GM19025 (cell line): ENCODE measurements around the gene IRX6.

ENCODE experiments used
- ATAC-seq: cut with Tn5 transposase; IDR thresholded peaks from one replicate; pipeline ENCODE4 v1.9.1; 2021; ENCODE audit warnings: mild to moderate bottlenecking, low read depth, moderate library complexity; ENCODE audit not compliant: unreplicated experiment

The IRX6 gene

DNA sequence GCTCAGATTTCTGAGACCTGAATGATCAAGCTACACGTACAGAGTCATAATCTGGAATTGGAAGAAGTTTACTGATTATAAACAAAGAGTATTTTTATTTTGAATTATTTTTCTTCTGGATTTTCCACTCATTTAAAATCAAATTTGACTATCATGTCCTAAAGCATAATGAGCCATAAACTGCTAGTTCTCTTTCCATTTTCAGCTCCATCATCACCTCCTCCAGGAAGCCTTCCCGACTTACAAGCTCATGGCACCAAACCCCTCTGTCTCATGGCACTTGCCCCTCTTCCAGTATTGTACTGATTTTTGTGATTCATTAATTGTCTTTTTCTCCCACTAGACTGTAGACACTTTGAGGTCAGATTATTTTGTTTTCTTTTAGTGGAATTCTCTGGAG is 35.9 kb downstream of the IRX6 start:
- ATAC-seq = no peak

DNA sequence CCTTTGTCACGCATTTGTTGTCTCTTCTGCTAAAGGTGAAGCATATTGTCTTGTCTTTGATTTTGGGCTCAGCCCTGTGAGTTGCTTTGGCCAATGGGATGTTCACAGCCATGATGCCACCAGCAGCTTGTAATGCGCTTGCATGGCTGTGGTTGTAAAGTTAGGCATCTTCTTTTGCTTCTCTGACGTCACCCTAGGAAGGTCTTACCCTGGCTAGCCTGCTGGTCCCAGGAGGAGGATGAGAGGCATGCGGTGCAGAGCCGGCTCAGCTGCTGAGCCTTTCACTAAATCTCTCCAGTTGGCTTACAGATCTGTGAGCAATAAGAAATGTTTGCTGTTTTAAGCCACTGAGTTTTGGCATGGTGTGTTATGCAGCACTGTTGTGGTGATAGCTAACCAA is 40.8 kb downstream of the IRX6 start:
- no peak for ATAC-seq

DNA sequence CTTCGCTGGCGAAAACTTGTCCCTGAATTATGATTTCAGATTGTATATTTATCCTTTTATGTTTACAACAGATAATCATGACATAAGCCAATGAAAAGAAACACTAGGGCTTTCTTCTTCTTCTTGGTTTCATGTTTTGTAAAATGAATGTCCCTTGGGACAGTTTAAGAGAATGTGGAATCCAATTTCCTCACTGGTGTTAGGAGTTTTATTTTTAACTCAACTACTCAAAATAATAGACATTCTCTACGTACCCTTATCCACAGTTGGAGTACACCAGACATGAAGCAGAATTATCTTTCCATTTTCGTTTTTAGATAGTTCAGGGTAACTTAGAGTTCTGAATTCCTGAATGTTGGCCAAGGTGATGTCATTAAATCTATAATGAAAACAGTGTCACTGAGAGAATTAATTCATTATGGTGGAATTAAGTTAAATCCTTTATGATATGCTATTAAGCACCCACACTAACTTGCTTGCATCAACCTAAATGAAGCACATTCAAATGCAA is 43.4 kb downstream of the IRX6 start:
- ATAC-seq = no peak

DNA sequence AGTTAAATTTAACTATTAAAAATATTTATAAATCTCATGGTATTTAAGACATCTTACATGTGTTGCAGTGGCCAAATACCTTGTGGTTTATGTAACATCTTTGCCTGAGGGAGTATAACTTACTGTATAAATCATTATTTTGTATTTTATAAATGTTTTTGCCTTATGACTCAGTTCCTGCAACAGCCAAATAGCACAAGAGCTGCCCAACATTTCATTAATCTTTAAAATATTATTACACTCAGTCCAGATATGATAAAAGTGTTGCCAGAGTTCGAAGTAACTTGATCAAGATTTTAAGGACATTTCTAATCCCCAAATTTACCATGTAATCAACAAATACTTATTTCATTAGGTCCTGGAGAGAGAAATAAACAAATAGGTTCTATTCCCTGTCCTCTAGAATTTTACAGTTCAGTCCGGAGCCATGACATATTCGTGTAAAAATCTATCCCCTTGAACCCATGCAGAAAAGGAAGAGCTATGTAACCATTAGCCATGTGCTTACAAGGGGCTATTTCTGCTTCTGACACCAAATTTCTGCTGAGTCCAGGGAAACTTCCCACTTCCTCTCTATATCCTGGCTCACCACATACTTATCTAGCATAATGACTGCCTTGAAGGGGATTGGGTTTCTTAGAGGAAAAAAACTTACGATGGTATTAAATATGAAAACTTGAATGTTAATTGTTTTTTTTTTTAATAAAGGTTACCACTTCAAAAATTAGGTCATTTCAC is 44.0 kb downstream of the IRX6 start:
- no peak for ATAC-seq

DNA sequence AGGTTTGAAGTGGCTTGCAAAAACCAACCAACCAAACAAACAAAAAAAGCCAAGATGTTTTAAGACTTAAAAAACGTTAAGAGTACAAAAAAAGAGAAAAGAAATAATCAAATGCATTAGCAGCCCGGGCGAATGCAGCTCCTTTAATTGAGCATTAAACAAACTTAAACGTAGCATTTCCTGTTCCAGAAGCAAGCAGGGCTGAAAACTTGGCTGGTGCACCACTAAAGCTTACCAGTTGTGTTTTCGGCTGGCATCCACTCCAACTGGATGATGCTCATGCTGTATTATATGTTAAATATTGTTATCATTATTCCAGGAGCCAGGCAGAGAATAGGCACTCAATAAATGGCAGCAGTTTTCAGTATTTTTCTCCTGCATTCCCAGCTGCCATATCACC is 45.1 kb downstream of the IRX6 start:
- ATAC-seq = no peak

DNA sequence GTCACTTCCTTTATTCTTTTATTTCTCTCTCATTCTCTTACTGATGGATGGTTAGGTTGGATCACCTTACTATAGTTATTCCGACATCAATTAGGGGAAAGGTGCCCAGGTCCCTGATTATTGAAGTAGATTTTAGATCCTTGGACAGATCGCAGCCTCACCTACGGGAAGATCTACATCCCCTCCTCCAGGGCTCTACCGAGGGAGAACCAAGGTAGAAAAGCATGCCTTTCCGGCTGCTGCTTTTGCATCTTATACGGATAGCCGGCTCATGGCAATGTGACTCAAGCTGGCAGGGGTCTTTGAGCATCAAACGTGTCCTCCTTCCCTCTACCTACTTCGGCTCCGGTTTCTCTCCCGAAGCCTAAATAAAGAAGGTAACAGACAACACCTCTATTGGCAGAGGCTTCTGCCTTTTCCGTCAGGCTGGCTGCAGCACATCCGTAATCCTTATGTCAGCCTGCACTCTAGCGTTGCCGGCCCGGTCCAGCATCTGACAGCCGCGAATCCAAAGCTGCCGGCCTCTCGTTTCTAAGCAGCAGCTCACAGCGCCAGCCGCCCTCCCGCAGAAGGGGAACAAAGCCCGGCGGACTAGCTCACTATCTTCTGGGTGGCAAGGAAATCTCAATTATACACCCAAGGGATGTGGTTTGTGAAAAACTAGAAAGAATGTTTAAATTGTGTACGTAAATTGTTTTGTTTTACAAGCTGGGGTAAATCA is 46.9 kb downstream of the IRX6 start:
- peak; percentile 77 for ATAC-seq

DNA sequence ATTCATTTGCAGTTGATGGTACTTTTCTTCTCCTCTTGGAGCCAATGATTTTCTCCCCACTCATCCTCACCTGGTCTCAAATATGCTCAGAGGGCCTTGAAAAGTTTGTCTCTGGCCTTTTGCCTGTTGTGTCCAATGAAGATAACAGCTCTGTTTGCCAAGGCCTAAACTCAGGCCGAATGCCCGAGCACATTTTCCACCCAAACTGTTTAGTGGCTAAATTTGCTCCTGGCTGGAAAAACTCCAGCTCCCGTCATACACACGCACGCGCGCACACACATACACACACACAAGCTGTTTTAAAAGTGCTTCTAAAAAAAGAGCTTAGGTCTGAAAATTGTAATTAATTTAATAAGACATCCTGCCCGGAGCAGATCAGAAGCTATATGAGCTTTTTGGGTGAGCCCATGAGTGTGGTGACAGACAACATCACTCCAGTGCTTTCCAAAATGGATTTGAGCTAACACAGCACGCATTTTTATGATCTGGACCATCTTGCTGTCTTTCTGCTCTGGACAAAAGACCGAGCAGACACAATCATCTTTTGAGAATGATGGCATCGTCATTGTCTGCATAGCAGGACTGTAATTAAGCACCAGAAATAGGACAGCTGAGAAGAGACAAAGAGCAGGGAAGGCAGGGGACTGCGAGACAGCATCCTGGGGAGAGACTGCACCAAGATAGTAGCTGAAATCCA is 48.9 kb downstream of the IRX6 start:
- no peak for ATAC-seq

DNA sequence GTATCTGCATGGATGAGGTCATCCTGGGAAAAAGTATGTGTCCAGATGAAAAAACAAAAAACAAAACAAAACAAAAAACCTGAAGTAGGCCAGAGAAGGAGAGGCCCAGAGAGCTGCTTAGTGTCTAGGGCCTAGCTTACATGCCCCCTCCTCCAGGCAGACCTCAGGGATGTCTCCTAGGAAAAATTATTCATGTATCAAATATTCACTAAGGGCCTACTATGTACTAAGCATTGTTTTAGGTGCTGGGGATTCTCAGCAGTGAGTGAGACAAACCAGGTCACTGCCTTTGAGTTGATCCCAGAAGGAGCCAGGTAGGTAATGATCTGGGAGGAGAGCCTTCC is 49.5 kb downstream of the IRX6 start:
- ATAC-seq = no peak

DNA sequence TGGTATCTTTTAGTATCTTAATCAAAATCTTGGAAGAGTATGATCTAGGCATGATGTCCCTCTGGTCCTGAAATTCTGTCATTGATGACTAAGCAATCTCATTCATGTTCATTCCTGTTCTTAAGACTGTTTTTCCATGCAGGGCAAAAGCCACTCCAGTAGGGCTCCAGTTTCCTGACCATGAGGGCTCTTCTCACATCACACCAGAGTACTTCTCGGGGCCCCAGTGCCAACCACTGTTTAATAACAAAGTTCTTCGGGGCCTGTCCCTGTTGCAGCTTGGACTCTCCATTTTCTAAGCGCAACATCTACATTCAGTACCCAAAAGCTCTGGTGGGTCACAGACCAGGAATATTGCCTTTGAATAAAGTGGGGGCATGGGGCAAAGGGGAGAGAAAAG is 52.0 kb downstream of the IRX6 start:
- ATAC-seq = no peak

DNA sequence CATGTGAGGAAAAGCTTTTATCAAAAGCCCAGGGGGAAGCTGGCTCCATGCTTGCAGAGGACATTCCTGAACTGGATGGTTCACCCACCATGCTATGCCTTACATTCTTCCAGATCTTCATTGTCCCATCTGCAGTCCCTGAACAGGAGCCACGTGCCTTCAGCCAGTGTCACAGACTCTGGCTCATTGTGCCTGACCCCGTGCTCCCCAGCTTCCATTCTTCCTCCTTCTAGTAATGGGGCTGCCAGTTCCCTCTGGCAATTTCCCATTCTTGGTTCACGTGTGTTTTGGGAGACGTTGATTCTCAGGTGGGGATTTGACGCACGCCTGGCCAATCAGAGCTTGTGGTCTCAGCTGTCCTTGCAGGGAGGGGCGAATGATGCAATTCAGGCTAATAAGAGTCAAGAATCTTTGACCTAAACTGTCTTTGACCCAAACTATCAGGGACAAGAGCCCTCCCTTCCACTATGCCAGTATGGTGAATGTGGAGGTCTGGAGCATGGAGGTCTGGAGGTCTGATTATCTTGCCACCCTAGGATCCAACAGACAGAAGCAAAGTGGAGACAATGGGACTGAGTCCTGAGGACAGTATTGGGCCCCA is 52.7 kb downstream of the IRX6 start:
- ATAC-seq = no peak

DNA sequence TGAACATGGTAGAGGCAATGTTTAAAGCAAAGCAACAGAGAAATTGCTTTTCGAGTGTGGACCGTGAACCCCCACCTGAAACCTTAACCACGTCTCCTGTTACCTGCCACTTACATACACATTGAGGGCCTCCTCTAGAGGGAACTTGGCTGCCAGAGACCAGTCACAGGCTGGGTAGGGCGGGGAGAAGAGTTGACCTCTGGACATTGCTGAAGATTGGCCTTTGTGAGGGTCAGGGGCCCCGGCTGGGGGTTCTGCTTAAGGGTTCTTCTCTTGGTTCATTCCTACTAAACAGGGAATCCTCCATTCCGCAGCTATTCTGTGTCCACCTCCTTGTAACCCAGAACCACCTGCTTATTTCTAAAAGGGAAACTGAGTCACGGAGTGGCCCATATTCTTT is 53.8 kb downstream of the IRX6 start:
- ATAC-seq = no peak

DNA sequence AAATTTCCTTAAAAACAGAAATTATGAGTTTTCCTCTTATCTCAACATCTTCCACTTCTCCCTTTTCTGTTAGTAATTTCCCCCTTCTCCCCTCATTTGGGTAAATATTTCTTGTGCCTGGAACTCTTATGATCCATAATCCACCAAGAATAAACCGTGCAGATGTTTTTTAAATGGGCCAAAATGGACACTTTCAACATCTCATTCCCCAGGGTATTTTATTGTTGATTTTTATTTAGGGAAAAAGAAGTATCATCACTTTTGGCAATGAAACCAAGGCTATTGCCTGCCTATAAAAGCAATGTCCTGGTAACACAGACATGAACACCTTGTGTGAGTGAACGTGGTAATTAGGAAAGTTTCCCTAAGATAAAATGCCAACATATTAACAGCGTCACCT is 54.6 kb downstream of the IRX6 start:
- ATAC-seq = no peak

DNA sequence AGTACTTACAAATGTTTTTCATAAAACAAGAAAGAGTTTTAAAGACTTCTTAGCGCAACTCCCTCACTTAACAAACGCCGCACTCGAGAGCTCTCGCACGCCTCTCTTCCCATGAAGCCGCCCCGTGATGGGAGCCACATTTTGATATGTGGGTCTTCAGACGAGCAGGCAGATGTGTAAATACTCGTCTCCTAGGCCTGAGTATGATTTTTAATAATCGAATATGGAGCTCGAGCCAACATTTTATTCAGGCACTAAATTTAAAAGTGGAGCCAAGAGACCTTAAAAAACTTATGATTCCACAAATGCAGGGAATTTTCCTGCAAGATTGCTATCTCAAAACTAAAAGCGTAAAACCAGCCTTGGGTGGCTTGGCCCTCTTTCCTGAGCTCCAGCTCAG is 55.4 kb downstream of the IRX6 start:
- ATAC-seq = no peak

DNA sequence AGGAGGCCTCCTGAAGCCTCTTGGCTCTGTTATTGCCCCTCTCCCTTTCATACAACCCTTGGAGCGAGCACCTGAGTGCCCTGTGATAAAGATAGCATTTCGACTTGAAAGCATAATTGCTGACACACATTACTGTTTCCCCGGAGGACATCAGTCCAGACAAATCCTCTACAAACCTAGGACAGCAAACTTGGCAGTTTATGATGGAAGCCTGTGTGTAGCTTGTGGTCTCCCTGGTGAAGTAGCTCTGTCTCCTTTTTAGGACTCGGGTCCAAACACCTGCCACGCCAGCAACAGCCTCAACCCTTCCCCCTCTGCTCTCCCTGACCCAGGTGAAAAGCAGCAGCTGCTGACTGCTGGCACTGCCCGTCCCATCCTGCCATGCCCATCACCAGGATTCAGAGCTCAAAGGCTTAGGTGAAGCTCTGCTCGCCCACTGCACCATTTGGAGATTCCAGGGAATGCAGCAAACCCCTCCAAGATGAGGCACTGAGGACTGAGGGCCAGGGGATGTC is 55.9 kb downstream of the IRX6 start:
- no peak for ATAC-seq
